H9 (cell line): ENCODE data around the gene TACR1. TPM values are rescaled to one million over a fixed set of nuclear protein-coding genes. Genes with fewer than 3 reads are reported as not detected.

Source experiments
- DNase-seq: peaks from one replicate; pipeline ENCODE4 v3.0.0-alpha.2; 2017
- H2AFZ ChIP-seq: one replicate; pipeline ENCODE4 v1.6.1; 2013; ENCODE audit warnings: mild to moderate bottlenecking, low read length, control low read depth, moderate library complexity
- H2AK5ac ChIP-seq: 2 replicates; pipeline ENCODE4 v1.6.1; 2013; ENCODE audit warnings: low read length, control low read depth, mixed read lengths; ENCODE audit not compliant: insufficient read length
- H2BK120ac ChIP-seq: one replicate; pipeline ENCODE4 v1.6.1; 2013; ENCODE audit warnings: low read depth, mild to moderate bottlenecking, low read length, control low read depth, inconsistent platforms; ENCODE audit not compliant: poor library complexity, severe bottlenecking
- H2BK12ac ChIP-seq: 2 replicates; pipeline ENCODE4 v1.6.1; 2013; ENCODE audit warnings: low read length, control low read depth, mixed read lengths, low read depth; ENCODE audit not compliant: insufficient read length
- H2BK15ac ChIP-seq: 2 replicates; pipeline ENCODE4 v1.6.1; 2013; ENCODE audit warnings: low read depth, low read length, control low read depth
- H2BK20ac ChIP-seq: one replicate; pipeline ENCODE4 v1.6.1; 2013; ENCODE audit warnings: low read depth, mild to moderate bottlenecking, low read length, control low read depth, inconsistent platforms; ENCODE audit not compliant: poor library complexity, severe bottlenecking
- H2BK5ac ChIP-seq: 2 replicates; pipeline ENCODE4 v1.6.1; 2013; ENCODE audit warnings: low read length, control low read depth, mixed read lengths; ENCODE audit not compliant: insufficient read length
- H3K14ac ChIP-seq: 2 replicates; pipeline ENCODE4 v1.6.1; 2013; ENCODE audit warnings: low read length, control low read depth; ENCODE audit not compliant: insufficient read depth
- H3K18ac ChIP-seq: 2 replicates; pipeline ENCODE4 v1.6.1; 2013; ENCODE audit warnings: low read depth, mild to moderate bottlenecking, mixed read lengths, low read length, control low read depth; ENCODE audit not compliant: insufficient read length
- H3K23ac ChIP-seq: 2 replicates; pipeline ENCODE4 v1.6.1; 2013; ENCODE audit warnings: low read length, control low read depth, mixed read lengths, low read depth; ENCODE audit not compliant: insufficient read length
- H3K23me2 ChIP-seq: 2 replicates; pipeline ENCODE4 v1.6.1; 2013; ENCODE audit warnings: low read depth, mild to moderate bottlenecking, mixed read lengths, low read length, control low read depth; ENCODE audit not compliant: insufficient read length, poor library complexity, severe bottlenecking
- H3K27ac ChIP-seq: 2 replicates; pipeline ENCODE4 v1.5.1; 2013; ENCODE audit warnings: low read length, control low read depth, mixed read lengths, low read depth; ENCODE audit not compliant: insufficient read length
- H3K27me3 ChIP-seq: 2 replicates; pipeline ENCODE4 v1.6.1; 2013; ENCODE audit warnings: low read length, control low read depth, inconsistent platforms; ENCODE audit not compliant: insufficient read depth
- H3K4ac ChIP-seq: 2 replicates; pipeline ENCODE4 v1.6.1; 2013; ENCODE audit warnings: low read depth, mild to moderate bottlenecking, control low read depth, inconsistent platforms, low read length, moderate library complexity
- H3K4me1 ChIP-seq: 2 replicates; pipeline ENCODE4 v1.6.1; 2013; ENCODE audit warnings: low read length, control low read depth, inconsistent platforms; ENCODE audit not compliant: insufficient read depth
- H3K4me2 ChIP-seq: 2 replicates; pipeline ENCODE4 v1.6.1; 2013; ENCODE audit warnings: low read length, control low read depth, mixed read lengths; ENCODE audit not compliant: insufficient read length, insufficient read depth
- H3K56ac ChIP-seq: 2 replicates; pipeline ENCODE4 v1.6.1; 2013; ENCODE audit warnings: low read depth, mild to moderate bottlenecking, mixed read lengths, low read length, control low read depth; ENCODE audit not compliant: insufficient read length
- H3K79me1 ChIP-seq: 2 replicates; pipeline ENCODE4 v1.6.1; 2013; ENCODE audit warnings: low read depth, mild to moderate bottlenecking, moderate library complexity, low read length, control low read depth, inconsistent platforms; ENCODE audit not compliant: insufficient read depth, poor library complexity, severe bottlenecking
- H3K79me2 ChIP-seq: 2 replicates; pipeline ENCODE4 v1.6.1; 2013; ENCODE audit warnings: low read length, control low read depth, inconsistent platforms; ENCODE audit not compliant: insufficient read depth
- H3K9ac ChIP-seq: 2 replicates; pipeline ENCODE4 v1.6.1; 2013; ENCODE audit warnings: low read length, control low read depth, mixed read lengths; ENCODE audit not compliant: insufficient read length; ENCODE audit errors: extremely low read depth
- H3K9me3 ChIP-seq: one replicate; pipeline ENCODE4 v1.6.1; 2013; ENCODE audit warnings: low read depth, low read length, inconsistent platforms; ENCODE audit not compliant: control insufficient read depth
- H3T11ph ChIP-seq: one replicate; pipeline ENCODE4 v1.6.1; 2013; ENCODE audit warnings: mild to moderate bottlenecking, low read length, control low read depth, inconsistent platforms
- H4K20me1 ChIP-seq: one replicate; pipeline ENCODE4 v1.6.1; 2013; ENCODE audit not compliant: control insufficient read depth, insufficient read length, insufficient read depth
- H4K5ac ChIP-seq: 2 replicates; pipeline ENCODE4 v1.6.1; 2013; ENCODE audit warnings: low read depth, mild to moderate bottlenecking, mixed read lengths, low read length, control low read depth; ENCODE audit not compliant: insufficient read length
- H4K8ac ChIP-seq: replicated peaks from 2 replicates; pipeline ENCODE4 v1.6.1; 2013; ENCODE audit warnings: low read length, control low read depth, mixed read lengths, low read depth; ENCODE audit not compliant: insufficient read length
- H4K91ac ChIP-seq: 2 replicates; pipeline ENCODE4 v1.6.1; 2013; ENCODE audit warnings: low read depth, mild to moderate bottlenecking, moderate library complexity, mixed read lengths, low read length, control low read depth; ENCODE audit not compliant: insufficient read length
- H3K27ac Mint-ChIP-seq, 3 experiments: 2 replicates in 2 of 3; 3 replicates in 1 of 3; pipeline ENCODE4 v1.8.0; 2020 to 2021; ENCODE audit warnings: mixed read lengths in 3 of 3, mild to moderate bottlenecking in 1 of 3, moderate library complexity in 1 of 3
- H3K27me3 Mint-ChIP-seq: 2 replicates; pipeline ENCODE4 v1.8.0; 2021; ENCODE audit warnings: low read depth, mild to moderate bottlenecking, moderate library complexity, mixed read lengths
- H3K36me3 Mint-ChIP-seq, 3 experiments: 2 replicates in 2 of 3; 3 replicates in 1 of 3; pipeline ENCODE4 v1.8.0; 2020 to 2021; ENCODE audit warnings: low read depth in 3 of 3, mixed read lengths in 3 of 3; ENCODE audit not compliant: insufficient read depth in 1 of 3
- H3K4me1 Mint-ChIP-seq, 2 experiments: 2 replicates each; pipeline ENCODE4 v1.8.0; 2020; ENCODE audit warnings: mixed read lengths in 2 of 2
- H3K4me3 Mint-ChIP-seq, 2 experiments: 2 replicates in 1 of 2; 3 replicates in 1 of 2; pipeline ENCODE4 v1.8.0; 2020 to 2021; ENCODE audit warnings: mild to moderate bottlenecking in 2 of 2, mixed read lengths in 2 of 2, moderate library complexity in 1 of 2
- H3K9me3 Mint-ChIP-seq, 2 experiments: 2 replicates in 1 of 2; 3 replicates in 1 of 2; pipeline ENCODE4 v1.8.0; 2020; ENCODE audit warnings: mild to moderate bottlenecking in 2 of 2, mixed read lengths in 2 of 2, moderate library complexity in 1 of 2
- WGBS: extraction: QIAGEN DNeasy Blood & Tissue Kit; methylation state at CpG from one replicate; pipeline ENCODE4 v1.1.7; 2013; ENCODE audit warnings: missing lambda C conversion rate, low lambda C conversion rate, mixed read lengths; ENCODE audit not compliant: insufficient read length; ENCODE audit errors: extremely low coverage; 5-methylcytosine and 5-hydroxymethylcytosine counted together
- total RNA-seq: library from RNA; stranded (reverse); gene quantifications from 2 replicates; pipeline ENCODE4 v1.2.1, GENCODE V29; 2021
- TF ChIP-seq, protein P1 (sequence below): fragments of 200-600 bp; sonication (generic); conservative IDR thresholded peaks from 3 replicates; pipeline ENCODE4 v1.8.0; 2021; ENCODE audit warnings: antibody characterized with exemption, mild to moderate bottlenecking

Gene TACR1
- total RNA-seq, 1 experiment from 2014 or later, result 1.4 TPM

DNA sequence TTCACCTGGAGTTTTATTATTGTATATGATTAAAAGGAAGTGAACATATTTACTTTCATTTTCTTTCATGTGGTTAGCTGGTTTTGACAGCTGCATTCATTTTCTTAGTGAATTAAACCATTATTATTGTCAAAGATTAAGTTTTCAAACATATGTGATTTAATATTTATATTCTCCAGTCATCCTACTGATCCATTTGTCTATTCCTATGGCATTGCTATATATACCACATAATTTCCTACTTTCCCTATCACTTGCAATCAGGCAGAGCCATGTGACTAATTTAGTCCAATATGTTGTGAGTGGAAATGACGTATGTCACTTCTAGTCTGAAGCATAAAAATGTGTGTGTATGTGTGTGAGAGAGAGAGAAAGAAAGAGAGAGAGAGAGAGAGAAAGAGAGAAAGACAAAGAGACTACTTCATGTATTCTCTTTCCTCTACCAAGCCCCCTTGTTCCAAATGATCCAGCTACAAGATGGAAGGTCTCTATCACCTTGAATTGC, 12.0 kb upstream of the TACR1 start:
- Mint-ChIP-seq H3K4me1 (peaks cover 14 to 42% of the 10 kb centered on the region in 2 experiments), H3K4me3 (no peak overlapping the region), H3K27ac (no peak overlapping the region), H3K27me3 (0 out of 2 replicates have a peak, but pooled peaks cover 1% of the 10 kb centered on the region), H3K36me3 (no peaks in the 10 kb centered on the region; a peak in 1 of 7 replicates), H3K9me3 (peaks cover 0 to 1% of the 10 kb centered on the region in 2 experiments; a peak in 2 of 5 replicates)
- H2BK15ac ChIP-seq, result no peak overlapping the region
- no peak overlapping the region for H2BK5ac ChIP-seq
- H2AK5ac ChIP-seq, result no peak overlapping the region
- no peak overlapping the region for H4K5ac ChIP-seq
- H3K23ac ChIP-seq, result no peak overlapping the region
- TF ChIP-seq, protein P1, sequence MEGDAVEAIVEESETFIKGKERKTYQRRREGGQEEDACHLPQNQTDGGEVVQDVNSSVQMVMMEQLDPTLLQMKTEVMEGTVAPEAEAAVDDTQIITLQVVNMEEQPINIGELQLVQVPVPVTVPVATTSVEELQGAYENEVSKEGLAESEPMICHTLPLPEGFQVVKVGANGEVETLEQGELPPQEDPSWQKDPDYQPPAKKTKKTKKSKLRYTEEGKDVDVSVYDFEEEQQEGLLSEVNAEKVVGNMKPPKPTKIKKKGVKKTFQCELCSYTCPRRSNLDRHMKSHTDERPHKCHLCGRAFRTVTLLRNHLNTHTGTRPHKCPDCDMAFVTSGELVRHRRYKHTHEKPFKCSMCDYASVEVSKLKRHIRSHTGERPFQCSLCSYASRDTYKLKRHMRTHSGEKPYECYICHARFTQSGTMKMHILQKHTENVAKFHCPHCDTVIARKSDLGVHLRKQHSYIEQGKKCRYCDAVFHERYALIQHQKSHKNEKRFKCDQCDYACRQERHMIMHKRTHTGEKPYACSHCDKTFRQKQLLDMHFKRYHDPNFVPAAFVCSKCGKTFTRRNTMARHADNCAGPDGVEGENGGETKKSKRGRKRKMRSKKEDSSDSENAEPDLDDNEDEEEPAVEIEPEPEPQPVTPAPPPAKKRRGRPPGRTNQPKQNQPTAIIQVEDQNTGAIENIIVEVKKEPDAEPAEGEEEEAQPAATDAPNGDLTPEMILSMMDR, result no peak
- no peaks in the 10 kb centered on the region for H3K23me2 ChIP-seq
- no peaks in the 10 kb centered on the region for H4K20me1 ChIP-seq
- no peak overlapping the region for H2BK12ac ChIP-seq
- H3K79me1 ChIP-seq, result no peaks in the 10 kb centered on the region
- H3K9ac ChIP-seq, result no peak overlapping the region
- H3K4me1 ChIP-seq, result no peaks in the 10 kb centered on the region; the same call in 1 of the 2 replicates
- no peak overlapping the region for H4K91ac ChIP-seq
- no peaks in the 10 kb centered on the region for H3K27me3 ChIP-seq
- H3K4ac ChIP-seq, result no peak overlapping the region
- H3K4me2 ChIP-seq, result no peak overlapping the region
- H3K18ac ChIP-seq, result no peak overlapping the region
- no peak overlapping the region for H2AFZ ChIP-seq
- no peak for DNase-seq
- H4K8ac ChIP-seq, result no peak overlapping the region
- H3T11ph ChIP-seq, result no peak overlapping the region
- H3K79me2 ChIP-seq, result no peaks in the 10 kb centered on the region
- H3K9me3 ChIP-seq, result no peaks in the 10 kb centered on the region
- H2BK120ac ChIP-seq, result no peak overlapping the region
- no peak overlapping the region for H3K14ac ChIP-seq
- no peak overlapping the region for H2BK20ac ChIP-seq
- no peak overlapping the region for H3K27ac ChIP-seq
- whole genome bisulfite sequencing, result no CpG with 5 or more reads among the region's 1 CpG
- H3K56ac ChIP-seq, result no peak overlapping the region
